ENCODE results near the gene DPY30. TPM values are rescaled to one million over a fixed set of nuclear protein-coding genes. Genes with fewer than 3 reads are reported as not detected.

Gene DPY30
- polyA plus RNA-seq, 1 donor (not counting 4 experiments of a cell fraction or from before 2014, with no cell fraction given), result 117 TPM

- Histone ChIP-seq H3K9me1 (ENCODE audit: control insufficient read depth, extremely low read depth, insufficient read depth, low read length) (no peaks in the 10 kb centered on the region), H3K9me3 (ENCODE audit: control insufficient read depth, low read depth, low read length) (no peaks in the 10 kb centered on the region), H3K79me2 (ENCODE audit: control insufficient read depth, insufficient read depth, low read length) (peaks cover 97% of the 10 kb centered on the region), H2AFZ (ENCODE audit: control insufficient read depth, low read length) (no peak overlapping the region), H3K36me3 (ENCODE audit: control insufficient read depth in 2 of 2, extremely low read depth in 1 of 2, insufficient read depth in 2 of 2, low read length in 2 of 2) (peaks cover 0 to 1% of the 10 kb centered on the region in 2 experiments), H3K27ac (ENCODE audit: control insufficient read depth, insufficient read depth, low read length) (no peak overlapping the region), H3K4me2 (ENCODE audit: control insufficient read depth, extremely low read depth, insufficient read depth, low read depth, low read length) (no peak overlapping the region), H3K4me1 (ENCODE audit: control insufficient read depth, extremely low read depth, insufficient read depth, low read length) (no peaks in the 10 kb centered on the region), H3K9ac (ENCODE audit: control insufficient read depth, extremely low read depth, insufficient read depth, low read length) (no peak overlapping the region), H4K20me1 (ENCODE audit: control insufficient read depth, extremely low read depth, insufficient read depth, low read length) (peaks cover 6% of the 10 kb centered on the region), H3K4me3 (ENCODE audit: control insufficient read depth in 2 of 3, extremely low read depth in 1 of 3, insufficient read depth in 2 of 3, low read depth in 1 of 3, low read length in 3 of 3) (no peak overlapping the region), H3K27me3 (ENCODE audit: control insufficient read depth, extremely low read depth, insufficient read depth, low read length) (no peaks in the 10 kb centered on the region)
- dilution Hi-C loops (cut with MboI; ENCODE audit: extremely low pct_ligation_motif_present, low sequenced_read_pairs), result no loop called here
- TF ChIP-seq EZH2 (IDR thresholded peaks at IDR 0.05; ENCODE audit: low read length), result no peak
- TF ChIP-seq CTCF (optimal IDR thresholded peaks at IDR 0.05 in 1 of 3, IDR thresholded peaks at IDR 0.05 in 1 of 3, conservative IDR thresholded peaks at IDR 0.05 in 1 of 3; ENCODE audit: extremely low read depth in 1 of 3, insufficient read depth in 2 of 3, low read length in 3 of 3), result no peak
- DNase-seq (ENCODE audit: low read depth, low spot score) (no peak), FAIRE-seq (no peak)
These were observed 60.6 kb downstream of the DPY30 start for GRCh38 chr2:31979018-31979417.

- Histone ChIP-seq H3K4me1 (ENCODE audit: control insufficient read depth, extremely low read depth, insufficient read depth, low read length) (no peaks in the 10 kb centered on the region), H3K27ac (ENCODE audit: control insufficient read depth, insufficient read depth, low read length) (no peak overlapping the region), H3K9me1 (ENCODE audit: control insufficient read depth, extremely low read depth, insufficient read depth, low read length) (no peaks in the 10 kb centered on the region), H3K27me3 (ENCODE audit: control insufficient read depth, extremely low read depth, insufficient read depth, low read length) (no peaks in the 10 kb centered on the region), H3K9me3 (ENCODE audit: control insufficient read depth, low read depth, low read length) (no peaks in the 10 kb centered on the region), H3K36me3 (ENCODE audit: control insufficient read depth in 2 of 2, extremely low read depth in 1 of 2, insufficient read depth in 2 of 2, low read length in 2 of 2) (no peaks in the 10 kb centered on the region), H4K20me1 (ENCODE audit: control insufficient read depth, extremely low read depth, insufficient read depth, low read length) (peaks cover 6% of the 10 kb centered on the region), H2AFZ (ENCODE audit: control insufficient read depth, low read length) (no peak overlapping the region), H3K79me2 (ENCODE audit: control insufficient read depth, insufficient read depth, low read length) (peaks cover 97% of the 10 kb centered on the region), H3K4me2 (ENCODE audit: control insufficient read depth, extremely low read depth, insufficient read depth, low read depth, low read length) (no peak overlapping the region), H3K9ac (ENCODE audit: control insufficient read depth, extremely low read depth, insufficient read depth, low read length) (no peak overlapping the region), H3K4me3 (ENCODE audit: control insufficient read depth in 2 of 3, extremely low read depth in 1 of 3, insufficient read depth in 2 of 3, low read depth in 1 of 3, low read length in 3 of 3) (no peak overlapping the region)
- FAIRE-seq (no peak), DNase-seq (ENCODE audit: low read depth, low spot score) (no peak)
- TF ChIP-seq CTCF (optimal IDR thresholded peaks at IDR 0.05 in 1 of 3, IDR thresholded peaks at IDR 0.05 in 1 of 3, conservative IDR thresholded peaks at IDR 0.05 in 1 of 3; ENCODE audit: extremely low read depth in 1 of 3, insufficient read depth in 2 of 3, low read length in 3 of 3), result no peak
- TF ChIP-seq EZH2 (IDR thresholded peaks at IDR 0.05; ENCODE audit: low read length), result no peak
- dilution Hi-C loops (cut with MboI; ENCODE audit: extremely low pct_ligation_motif_present, low sequenced_read_pairs), result no loop called here
These were observed 61.2 kb downstream of the DPY30 start for GRCh38 chr2:31978436-31978835.

Other genes starting within 250 kb of the DPY30 start
- 91.8 to 125 TPM (median 99.0 TPM) in 3 replicates for gene MEMO1, start 28.8 kb downstream of the DPY30 start, polyA plus RNA-seq
- gene SPAST, start 23.8 kb upstream of the DPY30 start, polyA plus RNA-seq, result 5.8 to 9.5 TPM (median 7.3 TPM) in 3 replicates
- gene SLC30A6, start 126.1 kb upstream of the DPY30 start, polyA plus RNA-seq, result 19.9 to 32.1 TPM (median 22.9 TPM) in 3 replicates
- not detected in 3 replicates for gene NLRC4, start 225.1 kb upstream of the DPY30 start, polyA plus RNA-seq
- gene YIPF4, start 238.1 kb upstream of the DPY30 start, polyA plus RNA-seq, result 6.7 to 22.7 TPM (median 11.1 TPM) in 3 replicates